Cardiac fibroblast (primary cell): ENCODE measurements around the gene NDUFA11.

Source experiments
- DNase-seq, 2 donors: peaks; one replicate each; pipeline versions ENCODE4 v3.0.0 to v3.0.0-alpha.2; 2010; ENCODE audit warnings: low read depth in 2 of 2
- H3K4me3 ChIP-seq, 2 donors: replicated peaks in 1 of 2; 1 replicate in 1 of 2; 2 replicates in 1 of 2; pipeline ENCODE4 v1.5.1; 2011; ENCODE audit warnings: low read depth in 2 of 2, low read length in 2 of 2, mild to moderate bottlenecking in 2 of 2, moderate library complexity in 1 of 2
- CTCF ChIP-seq: IDR thresholded peaks from one replicate; pipeline ENCODE4 v1.5.1; 2011; ENCODE audit warnings: low read depth, mild to moderate bottlenecking, low read length, inconsistent platforms

The NDUFA11 gene

GRCh38 chr19:5917431-5918107, 14.0 kb upstream of the NDUFA11 start:
- TF ChIP-seq CTCF = no peak
- DNase-seq = no peak
- H3K4me3 ChIP-seq = no peak overlapping the region

- TF ChIP-seq CTCF = no peak
- DNase-seq = peak in 1 of 2 donors; percentile 38
- no peak overlapping the region for H3K4me3 ChIP-seq
These were observed 12.7 kb upstream of the NDUFA11 start for GRCh38 chr19:5916181-5916708.

- no peak for TF ChIP-seq CTCF
- DNase-seq = no peak
- no peak overlapping the region for H3K4me3 ChIP-seq
These were observed 12.2 kb upstream of the NDUFA11 start for GRCh38 chr19:5915782-5916165.

GRCh38 chr19:5914946-5915781, 11.6 kb upstream of the NDUFA11 start:
- no peak for TF ChIP-seq CTCF
- no peak overlapping the region for H3K4me3 ChIP-seq
- no peak for DNase-seq

GRCh38 chr19:5914358-5914774, 10.8 kb upstream of the NDUFA11 start:
- no peak for DNase-seq
- TF ChIP-seq CTCF = no peak
- no peak overlapping the region for H3K4me3 ChIP-seq

GRCh38 chr19:5913739-5914357, 10.3 kb upstream of the NDUFA11 start, which contains the start of gene CAPS:
Gene CAPS (plus strand): TSS chr19:5914254. CDS start chr19:5914407, 153 bp downstream.
- peak; percentile 36 to 82 for DNase-seq
- H3K4me3 ChIP-seq = no peak within 1 kb of the TSS
- no peak for TF ChIP-seq CTCF
